AG04449 (cell line): ENCODE results near the gene PRKN.

ENCODE experiments used
- CTCF ChIA-PET: fragments of 350-600 bp; formaldehyde crosslinking; extraction: SDS; loops from one replicate; lab custom pipeline; 2021; ENCODE audit warnings: antibody characterized with exemption; lab: Yijun Ruan, JAX
- POLR2A ChIA-PET: fragments of 400-600, 350-600 bp; formaldehyde crosslinking; extraction: SDS; loops from one replicate; lab custom pipeline; 2020; ENCODE audit warnings: antibody characterized with exemption, inconsistent platforms; lab: Yijun Ruan, JAX
- DNase-seq: peaks from one replicate; pipeline ENCODE4 v3.0.0-alpha.2; 2010; ENCODE audit warnings: low read depth, low spot score
- H3K4me3 ChIP-seq: 2 replicates; pipeline ENCODE4 v1.5.1; 2011; ENCODE audit warnings: low read depth, mild to moderate bottlenecking, control low read depth, low read length
- TF ChIP-seq, protein P1 (sequence below): IDR thresholded peaks from one replicate; pipeline ENCODE4 v1.5.1; 2011; ENCODE audit warnings: mild to moderate bottlenecking, moderate library complexity, low read length, control low read depth, inconsistent platforms; ENCODE audit not compliant: insufficient read depth; ENCODE audit errors: missing control alignments

The PRKN gene

DNA sequence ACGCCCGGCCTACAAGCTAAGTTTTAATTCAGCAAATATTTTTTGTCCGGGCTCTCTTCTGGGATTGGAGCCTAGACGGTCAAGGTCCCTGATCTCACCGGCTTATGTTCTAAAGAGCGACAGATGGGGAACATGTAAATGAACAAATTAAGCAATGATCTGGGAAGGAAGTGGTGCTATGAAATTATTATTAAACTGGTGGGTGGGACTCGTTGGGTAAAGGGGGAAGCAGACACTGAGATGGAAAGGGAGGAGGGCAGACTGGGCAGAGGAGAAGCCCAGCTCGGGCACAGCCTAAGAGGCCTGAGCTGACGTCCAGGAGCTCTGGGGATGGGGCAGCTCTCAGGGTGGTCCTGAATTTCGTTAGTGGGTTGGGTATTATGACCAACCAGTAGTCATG lies 1371.9 kb downstream of the PRKN start:
- TF ChIP-seq, protein P1, sequence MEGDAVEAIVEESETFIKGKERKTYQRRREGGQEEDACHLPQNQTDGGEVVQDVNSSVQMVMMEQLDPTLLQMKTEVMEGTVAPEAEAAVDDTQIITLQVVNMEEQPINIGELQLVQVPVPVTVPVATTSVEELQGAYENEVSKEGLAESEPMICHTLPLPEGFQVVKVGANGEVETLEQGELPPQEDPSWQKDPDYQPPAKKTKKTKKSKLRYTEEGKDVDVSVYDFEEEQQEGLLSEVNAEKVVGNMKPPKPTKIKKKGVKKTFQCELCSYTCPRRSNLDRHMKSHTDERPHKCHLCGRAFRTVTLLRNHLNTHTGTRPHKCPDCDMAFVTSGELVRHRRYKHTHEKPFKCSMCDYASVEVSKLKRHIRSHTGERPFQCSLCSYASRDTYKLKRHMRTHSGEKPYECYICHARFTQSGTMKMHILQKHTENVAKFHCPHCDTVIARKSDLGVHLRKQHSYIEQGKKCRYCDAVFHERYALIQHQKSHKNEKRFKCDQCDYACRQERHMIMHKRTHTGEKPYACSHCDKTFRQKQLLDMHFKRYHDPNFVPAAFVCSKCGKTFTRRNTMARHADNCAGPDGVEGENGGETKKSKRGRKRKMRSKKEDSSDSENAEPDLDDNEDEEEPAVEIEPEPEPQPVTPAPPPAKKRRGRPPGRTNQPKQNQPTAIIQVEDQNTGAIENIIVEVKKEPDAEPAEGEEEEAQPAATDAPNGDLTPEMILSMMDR = no peak
- POLR2A ChIA-PET = no interaction called here
- no peak overlapping the region for H3K4me3 ChIP-seq
- CTCF ChIA-PET = interaction anchor here (3.6 kb wide), 1 partner anchor 15 kb away, joined by 18 read pairs; no protein-coding TSS in a partner anchor
- no peak for DNase-seq

DNA sequence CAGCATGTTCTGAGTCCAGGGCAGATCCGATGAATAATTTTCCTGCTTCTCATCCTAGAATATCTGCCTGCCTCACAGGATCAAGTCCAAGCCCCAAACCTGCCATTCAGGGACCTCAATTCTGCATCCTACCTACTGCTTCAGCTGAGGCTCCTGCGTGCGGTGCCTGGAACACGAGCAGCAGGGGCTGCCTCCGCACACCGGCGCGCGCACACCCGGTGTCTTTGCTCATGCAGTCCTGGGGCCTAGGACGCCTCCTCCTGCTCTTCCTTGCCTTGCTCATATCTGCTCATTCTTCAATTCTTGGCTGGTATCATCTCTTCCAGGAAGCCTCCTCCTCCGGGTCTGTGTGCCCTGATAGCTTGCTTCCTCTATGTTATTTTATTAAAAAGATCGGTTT lies 1372.6 kb downstream of the PRKN start:
- TF ChIP-seq, protein P1 = no peak
- no peak for DNase-seq
- no peak overlapping the region for H3K4me3 ChIP-seq
- ChIA-PET CTCF (interaction anchor here (0.8 to 3.6 kb wide), 4 partner anchors 13 to 622 kb away, joined by 3 to 18 read pairs (median 4); no protein-coding TSS in a partner anchor), POLR2A (no interaction called here)

DNA sequence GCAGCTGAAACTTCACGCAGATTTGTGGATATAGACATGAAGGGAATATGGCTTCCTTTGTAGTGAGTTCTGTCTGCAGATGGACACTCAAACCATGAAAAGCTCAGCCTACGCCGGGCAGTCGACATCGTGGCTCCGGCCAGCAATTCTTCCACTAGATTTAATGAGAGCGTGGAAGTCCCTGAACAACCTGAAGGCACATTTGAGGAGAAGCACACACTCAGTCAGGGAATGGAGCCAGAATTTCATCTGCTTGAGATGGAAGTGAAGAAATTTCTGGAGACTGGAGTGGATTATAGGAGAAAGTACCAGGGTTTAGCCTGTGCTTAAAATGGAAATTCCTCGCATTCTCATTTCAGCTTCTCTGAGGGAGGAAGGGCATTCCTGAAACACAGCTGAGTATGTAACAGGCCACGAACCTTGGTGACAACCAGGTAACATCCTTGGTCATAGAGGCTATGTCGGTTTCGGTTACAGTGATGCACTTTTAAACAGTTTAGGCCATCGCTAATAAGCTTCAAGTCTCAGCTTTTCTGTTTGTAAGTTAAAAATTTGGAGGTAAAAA lies 1373.2 kb downstream of the PRKN start:
- no peak overlapping the region for H3K4me3 ChIP-seq
- TF ChIP-seq, protein P1 = no peak
- no peak for DNase-seq
- POLR2A ChIA-PET = no interaction called here
- CTCF ChIA-PET = interaction anchor here (0.6 to 3.6 kb wide), 4 partner anchors 14 to 65 kb away, joined by 3 to 18 read pairs (median 4); no protein-coding TSS in a partner anchor

DNA sequence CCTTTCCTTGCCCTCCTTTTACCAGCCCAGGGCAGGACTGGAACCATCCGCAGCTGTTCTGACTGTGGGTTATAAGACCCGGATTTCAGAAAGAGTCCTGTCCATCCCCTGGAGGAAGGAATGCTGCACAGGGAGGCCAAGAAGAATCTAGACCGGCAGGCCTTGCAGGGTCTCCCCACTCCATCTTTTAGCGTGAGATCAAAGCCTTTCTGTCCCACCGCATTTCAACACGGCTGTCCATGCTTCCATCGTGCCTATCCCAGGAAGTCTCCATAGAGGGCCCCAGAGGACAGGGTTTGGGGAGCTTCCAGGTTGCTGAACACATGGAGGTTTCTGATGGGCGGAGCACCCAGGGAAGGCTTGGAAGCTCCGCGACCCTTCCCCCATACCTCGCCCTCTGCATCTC lies 1374.4 kb downstream of the PRKN start:
- CTCF ChIA-PET = interaction anchor here (0.7 to 3.6 kb wide), 2 partner anchors 18 to 20 kb away, joined by 6 to 18 read pairs; no protein-coding TSS in a partner anchor
- POLR2A ChIA-PET = no interaction called here
- TF ChIP-seq, protein P1 = no peak
- H3K4me3 ChIP-seq = no peak overlapping the region
- DNase-seq = no peak

DNA sequence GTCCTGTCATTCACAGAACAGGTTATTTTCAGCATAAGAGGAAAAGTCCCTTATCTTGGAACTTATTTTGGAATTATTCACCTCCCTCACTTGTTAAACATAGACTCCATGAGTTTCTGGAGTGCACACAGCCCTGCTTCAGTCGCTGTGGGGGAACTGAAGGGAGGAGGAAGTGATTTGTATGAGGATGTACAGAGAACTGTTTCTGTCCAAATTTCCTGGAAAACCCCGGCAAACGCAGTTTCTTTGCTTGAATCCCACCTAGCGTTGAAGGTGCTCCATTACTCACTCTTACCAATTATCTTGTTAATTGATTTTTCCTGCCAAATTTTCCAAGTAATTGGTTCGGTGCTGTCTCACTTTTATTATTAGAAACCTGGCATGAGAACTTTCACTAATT lies 1375.7 kb downstream of the PRKN start:
- no peak overlapping the region for H3K4me3 ChIP-seq
- DNase-seq = no peak
- TF ChIP-seq, protein P1 = no peak
- POLR2A ChIA-PET = no interaction called here
- CTCF ChIA-PET = interaction anchor here (0.9 kb wide), 1 partner anchor 423 kb away, joined by 3 read pairs; no protein-coding TSS in a partner anchor

DNA sequence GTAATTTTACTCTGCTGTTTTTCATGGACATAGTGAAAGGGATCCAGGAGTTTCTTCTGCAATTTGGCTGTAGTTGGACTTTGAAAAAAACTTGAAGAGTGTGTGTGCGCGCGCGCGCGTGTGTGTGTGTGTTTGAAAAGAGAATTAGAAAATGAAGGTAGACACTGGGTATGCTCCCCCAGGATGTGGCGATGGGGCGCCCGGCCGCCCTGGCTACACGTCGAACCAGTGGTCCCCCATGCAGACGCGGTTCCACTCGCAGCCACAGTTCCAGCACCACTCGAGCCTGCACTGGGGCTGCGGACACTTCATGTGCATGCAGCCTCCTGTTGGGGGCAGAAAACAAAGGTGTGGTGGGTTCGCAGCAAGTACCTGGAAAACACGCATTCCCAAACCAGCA lies 1377.7 kb downstream of the PRKN start:
- TF ChIP-seq, protein P1 = no peak
- no peak overlapping the region for H3K4me3 ChIP-seq
- CTCF ChIA-PET = interaction anchor here (1.5 kb wide), 1 partner anchor 21 kb away, joined by 5 read pairs; no protein-coding TSS in a partner anchor
- no peak for DNase-seq
- POLR2A ChIA-PET = no interaction called here
